GM21390 (cell line): ENCODE data around the gene TBC1D22A.

Source experiments
- ATAC-seq: cut with Tn5 transposase; IDR thresholded peaks from one replicate; pipeline ENCODE4 v1.9.1; 2021; ENCODE audit not compliant: unreplicated experiment

TBC1D22A gene

GRCh38 chr22:47089374-47089773, 326.9 kb downstream of the TBC1D22A start:
- no peak for ATAC-seq

- no peak for ATAC-seq
Measured at GRCh38 chr22:47089796-47090460, 327.5 kb downstream of the TBC1D22A start.

- no peak for ATAC-seq
Measured at GRCh38 chr22:47090591-47091245, 328.3 kb downstream of the TBC1D22A start.

- no peak for ATAC-seq
Measured at GRCh38 chr22:47091246-47091651, 328.8 kb downstream of the TBC1D22A start.

GRCh38 chr22:47091921-47092700, 329.7 kb downstream of the TBC1D22A start:
- ATAC-seq, result no peak

GRCh38 chr22:47092896-47093311, 330.5 kb downstream of the TBC1D22A start:
- ATAC-seq, result no peak

- ATAC-seq, result no peak
Measured at GRCh38 chr22:47093720-47094119, 331.3 kb downstream of the TBC1D22A start.

GRCh38 chr22:47094861-47095330, 332.4 kb downstream of the TBC1D22A start:
- no peak for ATAC-seq

- ATAC-seq, result no peak
Measured at GRCh38 chr22:47095395-47096122, 333.1 kb downstream of the TBC1D22A start.

GRCh38 chr22:47098121-47098520, 335.7 kb downstream of the TBC1D22A start:
- ATAC-seq, result no peak

- no peak for ATAC-seq
Measured at GRCh38 chr22:47098554-47098953, 336.1 kb downstream of the TBC1D22A start.

GRCh38 chr22:47100019-47100418, 337.6 kb downstream of the TBC1D22A start:
- no peak for ATAC-seq

GRCh38 chr22:47100646-47101200, 338.3 kb downstream of the TBC1D22A start:
- ATAC-seq, result no peak

- no peak for ATAC-seq
Measured at GRCh38 chr22:47101321-47101885, 339.0 kb downstream of the TBC1D22A start.

GRCh38 chr22:47102081-47102480, 339.6 kb downstream of the TBC1D22A start:
- ATAC-seq, result no peak

GRCh38 chr22:47102648-47103047, 340.2 kb downstream of the TBC1D22A start:
- no peak for ATAC-seq

- no peak for ATAC-seq
Measured at GRCh38 chr22:47105085-47105484, 342.6 kb downstream of the TBC1D22A start.

- no peak for ATAC-seq
Measured at GRCh38 chr22:47106806-47107205, 344.4 kb downstream of the TBC1D22A start.

GRCh38 chr22:47107431-47107830, 345.0 kb downstream of the TBC1D22A start:
- no peak for ATAC-seq

- ATAC-seq, result no peak
Measured at GRCh38 chr22:47110817-47111443, 348.5 kb downstream of the TBC1D22A start.
